Measurements from ENCODE around the gene MARCKSL1. TPM values are rescaled to one million over a fixed set of nuclear protein-coding genes. Genes with fewer than 3 reads are reported as not detected.

Gene MARCKSL1
- total and polyA plus RNA-seq, 8 donors = 33.1 to 478 (median 398) TPM

DNA sequence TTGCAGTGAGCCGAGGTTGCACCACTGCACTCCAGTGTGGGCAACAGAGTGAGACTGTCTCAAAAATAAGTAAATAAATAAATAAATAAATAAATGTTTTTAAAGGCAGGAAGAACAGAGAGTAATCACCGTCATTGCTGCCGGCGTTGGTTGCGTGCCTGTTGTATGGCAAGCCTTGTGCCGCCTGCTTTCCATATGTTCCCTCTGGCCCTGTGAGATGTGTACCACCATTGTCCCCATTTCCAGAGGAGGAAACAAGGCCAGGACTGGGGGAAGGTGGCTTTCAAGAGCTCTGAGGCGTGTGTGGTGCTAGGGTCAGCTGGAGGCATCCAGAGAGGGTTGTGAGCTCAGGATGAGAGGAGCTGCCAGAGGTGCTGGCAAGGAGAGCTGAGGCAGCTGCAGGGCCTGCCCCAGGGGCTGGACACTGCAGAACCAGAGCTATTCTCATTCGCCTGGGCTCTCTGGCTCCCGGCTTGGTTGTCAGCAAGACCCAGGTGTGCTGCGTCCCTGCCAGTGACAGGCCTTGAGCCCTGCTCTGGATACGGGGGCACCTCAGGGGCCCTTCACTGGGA lies 5.2 kb upstream of the MARCKSL1 start:
- TF ChIP-seq CTCF (IDR thresholded peaks at IDR 0.05) = no peak

DNA sequence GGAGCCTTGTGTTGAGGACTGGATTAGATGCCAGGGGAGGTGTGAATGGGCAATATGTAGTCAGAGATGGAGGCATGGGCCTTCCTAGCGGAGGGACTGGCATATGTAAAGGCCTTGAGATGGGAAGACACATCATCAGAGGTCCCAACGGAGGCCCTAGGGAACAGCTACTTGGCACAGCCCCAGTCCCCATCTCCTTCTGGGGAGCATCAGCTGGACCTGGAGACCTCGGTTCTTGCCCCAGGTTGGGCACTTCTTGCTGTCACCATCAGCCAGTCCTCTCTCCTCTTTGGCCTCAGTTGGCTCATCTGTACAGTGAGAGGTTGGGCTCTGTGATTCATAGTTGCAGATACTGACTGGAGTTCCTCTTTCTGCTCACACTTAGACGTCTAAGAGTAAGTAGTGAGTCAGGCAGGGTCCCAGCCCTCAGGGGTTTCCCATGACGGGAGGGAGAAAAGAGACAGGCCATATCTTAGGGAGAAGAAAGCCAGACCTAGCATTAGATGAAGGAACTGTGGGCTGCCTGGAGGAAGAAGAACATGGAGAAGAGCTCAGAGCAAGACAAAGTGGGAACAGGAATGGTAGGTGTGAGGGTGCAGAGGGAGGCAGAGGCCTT lies 3.4 kb upstream of the MARCKSL1 start:
- Histone ChIP-seq H3K4me3 (no peak overlapping the region), H3K36me3 (no peaks in the 10 kb centered on the region), H3K27me3 (peaks cover 0 to 21% of the 10 kb centered on the region in 2 donors), H3K9me3 (no peaks in the 10 kb centered on the region), H3K4me1 (peaks cover 15 to 72% of the 10 kb centered on the region in 2 donors), H3K27ac (peak overlapping the region in 1 of 2 donors; percentile 51)
- DNase-seq (no peak), ATAC-seq (peak; percentile 23)
- no peak for TF ChIP-seq CTCF (IDR thresholded peaks at IDR 0.05)
- intact Hi-C loops (cut with DNase I) = no loop called here

More for the DNA sequence above, 5.2 kb upstream of the MARCKSL1 start:
- no peaks in the 10 kb centered on the region for H3K9me3 ChIP-seq
- H3K27me3 ChIP-seq = peaks cover 0 to 3% of the 10 kb centered on the region in 2 donors
- H3K36me3 ChIP-seq = no peaks in the 10 kb centered on the region
- peaks cover 15 to 72% of the 10 kb centered on the region in 2 donors for H3K4me1 ChIP-seq
- intact Hi-C loops (cut with DNase I) = no loop called here
- DNase-seq = no peak
- no peak overlapping the region for H3K4me3 ChIP-seq
- no peak for ATAC-seq
- no peak overlapping the region for H3K27ac ChIP-seq

DNA sequence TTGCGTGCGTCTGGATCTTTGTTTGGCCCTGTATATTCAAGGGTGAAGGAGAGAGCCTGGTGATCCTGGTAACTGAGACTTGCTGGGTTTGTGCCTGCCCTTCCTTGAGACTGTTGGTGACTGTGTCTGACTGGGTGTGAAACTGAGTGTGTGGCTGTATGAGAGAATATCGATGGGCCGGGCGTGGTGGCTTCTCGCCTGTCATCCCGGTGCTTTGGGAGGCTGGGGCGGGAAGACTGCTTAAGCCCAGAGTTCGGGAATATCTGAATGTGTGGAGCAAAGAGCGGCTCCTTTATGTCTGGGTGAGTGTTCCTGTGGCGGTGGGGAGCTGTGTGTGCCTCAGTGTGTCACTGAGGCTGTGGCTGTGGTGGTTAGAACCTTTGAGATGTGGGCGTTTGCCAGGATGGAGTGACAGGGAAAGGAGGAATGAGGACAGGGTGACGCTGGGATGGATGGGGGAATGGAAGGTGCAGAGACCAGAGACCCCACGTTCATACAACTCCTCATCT lies 2.7 kb upstream of the MARCKSL1 start:
- TF ChIP-seq CTCF (IDR thresholded peaks at IDR 0.05) = no peak
- DNase-seq = no peak
- Histone ChIP-seq H3K27ac (peak overlapping the region in 1 of 2 donors; percentile 84), H3K36me3 (peaks cover 0 to 2% of the 10 kb centered on the region in 2 donors), H3K27me3 (peaks cover 0 to 23% of the 10 kb centered on the region in 2 donors), H3K4me1 (peaks cover 15 to 77% of the 10 kb centered on the region in 2 donors), H3K4me3 (no peak overlapping the region), H3K9me3 (no peaks in the 10 kb centered on the region)
- intact Hi-C loops (cut with DNase I) = no loop called here
- no peak for ATAC-seq

DNA sequence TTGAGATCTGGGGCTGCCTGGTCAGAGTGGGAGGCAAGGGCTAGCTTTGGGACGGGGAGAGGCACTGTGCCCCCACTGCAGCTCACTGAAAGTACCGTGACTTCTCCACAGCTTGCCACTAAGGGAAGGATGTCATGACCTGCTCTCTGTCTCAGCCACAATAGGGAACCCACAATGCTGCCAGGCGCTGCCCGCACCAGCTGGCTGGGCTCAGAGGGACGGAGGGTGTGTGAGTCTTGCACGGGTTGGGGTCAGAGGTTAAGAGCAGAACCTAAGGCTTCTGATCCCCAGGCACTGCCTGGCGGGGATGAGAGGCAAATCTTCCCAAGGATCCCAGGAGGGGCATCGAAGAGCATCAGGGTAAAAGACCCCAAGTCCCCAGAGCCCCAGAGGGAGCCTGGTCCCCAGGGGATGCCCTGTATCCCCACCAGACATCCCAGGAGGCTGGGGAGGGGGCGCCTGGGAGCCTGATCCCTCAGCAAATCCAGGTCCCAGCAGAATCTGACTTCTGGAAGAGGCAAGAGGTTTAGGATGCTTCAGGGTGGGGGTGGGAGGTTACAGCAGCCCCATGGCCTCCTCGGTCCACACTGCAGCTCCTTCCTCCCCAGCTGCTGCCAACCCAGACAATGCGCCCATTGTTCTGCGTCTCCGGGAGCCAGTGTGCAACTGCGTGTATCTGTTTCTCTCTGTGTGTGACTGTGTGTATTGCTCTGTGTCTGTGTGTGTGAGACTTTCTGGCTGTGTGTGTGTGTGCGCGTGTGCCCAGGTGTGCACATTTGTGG lies 2.0 kb upstream of the MARCKSL1 start:
- DNase-seq = peak in 2 of 4 donors; percentile 62 to 89
- H3K4me3 ChIP-seq = no peak overlapping the region
- H3K36me3 ChIP-seq = peaks cover 0 to 8% of the 10 kb centered on the region in 2 donors
- no peak for TF ChIP-seq CTCF (IDR thresholded peaks at IDR 0.05)
- H3K4me1 ChIP-seq = peaks cover 15 to 77% of the 10 kb centered on the region in 2 donors
- ATAC-seq = peak; percentile 11
- intact Hi-C loops (cut with DNase I) = no loop called here
- H3K9me3 ChIP-seq = no peaks in the 10 kb centered on the region
- H3K27ac ChIP-seq = peak overlapping the region in 1 of 2 donors; percentile 84
- peaks cover 0 to 23% of the 10 kb centered on the region in 2 donors for H3K27me3 ChIP-seq

All from left lung (tissue), 10 donors.